ENCODE measurements around the gene MAP3K7CL.
A peak's percentile ranks its signal among the peaks of the same experiment; 100 is the strongest.

Gene MAP3K7CL, protein sequence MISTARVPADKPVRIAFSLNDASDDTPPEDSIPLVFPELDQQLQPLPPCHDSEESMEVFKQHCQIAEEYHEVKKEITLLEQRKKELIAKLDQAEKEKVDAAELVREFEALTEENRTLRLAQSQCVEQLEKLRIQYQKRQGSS

DNA sequence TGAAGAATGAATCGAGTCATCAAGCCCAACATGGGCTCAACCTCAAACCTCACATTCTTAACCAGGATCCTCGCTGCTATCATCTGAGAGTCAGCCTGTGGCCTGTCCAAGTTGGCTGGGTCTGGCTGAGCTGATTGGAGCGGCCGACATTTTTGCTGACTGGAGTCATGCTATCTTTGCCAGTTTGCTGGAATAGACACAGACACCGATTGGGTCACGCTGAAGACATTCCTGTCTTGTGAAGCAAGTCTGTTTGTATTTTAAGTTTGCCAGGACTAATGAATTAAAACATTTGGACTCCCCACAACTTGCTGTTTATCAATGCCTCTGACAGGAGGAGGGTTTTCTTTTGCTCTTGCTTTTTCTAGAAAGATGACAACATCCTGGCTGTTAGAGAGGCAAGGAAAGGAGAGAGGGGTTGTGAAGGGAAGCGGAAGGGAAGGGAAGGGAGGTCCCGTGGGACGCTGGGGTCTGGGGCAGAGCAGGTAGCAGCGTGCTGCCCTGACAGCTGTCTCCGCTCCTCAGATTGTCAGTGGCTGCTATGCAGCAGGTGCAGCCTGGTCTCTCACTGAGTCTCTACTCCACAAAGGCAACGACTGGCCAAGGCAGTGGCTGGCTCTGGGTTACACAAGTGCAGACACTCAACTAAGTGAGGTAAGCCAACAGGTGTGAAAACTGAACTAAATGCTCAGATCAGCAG lies at the start of gene MAP3K7CL:
TSS of gene MAP3K7CL (plus strand) at position 375 of the 700 bp plus-strand sequence. CDS start 2,701 bp downstream, outside the sequence.
- DNase-seq, result no peak

GRCh38 chr21:29082046-29082815 lies 48.2 kb upstream of the MAP3K7CL start:
- no peak for DNase-seq

- no peak for DNase-seq
These were observed 47.1 kb upstream of the MAP3K7CL start for GRCh38 chr21:29083306-29083705.

GRCh38 chr21:29084372-29084771 lies 46.1 kb upstream of the MAP3K7CL start:
- no peak for DNase-seq

GRCh38 chr21:29085106-29085752 lies 45.2 kb upstream of the MAP3K7CL start:
- no peak for DNase-seq

- DNase-seq, result no peak
These were observed 39.4 kb upstream of the MAP3K7CL start for GRCh38 chr21:29091033-29091432.

GRCh38 chr21:29092102-29092959 lies 38.1 kb upstream of the MAP3K7CL start:
- DNase-seq, result no peak

GRCh38 chr21:29096218-29097015 lies 34.0 kb upstream of the MAP3K7CL start:
- no peak for DNase-seq

DNA sequence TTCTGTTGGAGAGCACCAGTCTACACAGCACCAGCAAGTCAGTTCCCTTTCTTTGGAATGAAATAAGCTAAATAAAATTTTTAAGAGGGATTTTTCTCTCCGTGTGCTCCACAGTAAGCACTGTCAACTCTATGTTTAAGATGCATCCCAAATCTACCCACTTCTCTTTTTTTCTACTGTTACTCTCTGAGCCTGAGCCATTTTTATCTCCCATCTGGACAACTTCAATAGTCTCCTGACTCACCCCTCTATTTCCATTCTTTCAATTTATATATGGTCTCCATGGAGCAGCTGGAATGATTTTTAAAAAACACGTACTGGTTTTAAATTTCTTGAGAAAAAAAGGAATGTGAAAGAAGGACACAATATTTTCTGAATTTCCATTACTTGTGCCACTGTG lies 32.3 kb upstream of the MAP3K7CL start:
- DNase-seq, result no peak

DNA sequence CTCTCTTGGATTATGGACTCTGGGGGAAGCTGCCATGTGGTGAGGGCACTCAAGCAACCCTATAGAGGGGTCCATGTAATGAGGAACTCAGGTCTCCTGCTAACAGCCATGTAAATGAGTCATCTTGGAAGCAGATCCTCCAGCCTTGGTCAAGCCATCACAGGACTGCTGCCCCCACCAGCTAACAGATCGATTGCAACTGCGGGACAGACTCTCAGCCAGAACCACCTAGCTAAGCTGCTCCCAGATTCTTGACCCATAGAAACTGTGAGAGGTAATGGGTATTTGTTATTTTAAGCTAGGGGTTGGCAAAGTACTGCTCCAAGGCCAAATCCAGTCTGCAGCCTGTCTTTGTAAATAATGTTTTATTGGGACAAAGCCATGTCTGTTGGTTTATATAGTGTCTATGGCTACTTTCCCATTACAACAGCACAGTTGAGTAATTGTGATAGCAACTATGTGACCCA lies 27.6 kb upstream of the MAP3K7CL start:
- no peak for DNase-seq

GRCh38 chr21:29104239-29104708 lies 26.2 kb upstream of the MAP3K7CL start:
- no peak for DNase-seq

DNA sequence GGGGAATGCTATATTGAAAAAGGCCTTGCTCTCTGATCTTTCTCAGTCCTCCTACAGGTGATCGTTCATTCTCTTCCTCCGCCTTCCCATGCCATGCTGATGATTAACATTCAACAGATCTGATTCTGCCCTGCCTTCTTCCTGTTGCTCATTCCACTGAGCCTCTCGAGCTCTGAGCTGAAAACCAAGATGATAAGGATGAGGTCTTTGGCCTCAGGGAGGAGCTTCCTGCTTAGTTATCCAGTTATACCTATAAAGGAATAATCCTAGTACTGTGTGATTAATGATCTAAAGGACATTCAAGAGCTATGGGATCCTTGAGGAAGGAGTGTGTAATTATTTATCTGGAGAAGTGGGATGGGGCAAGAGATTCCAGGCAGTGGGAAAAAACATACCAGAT lies 25.2 kb upstream of the MAP3K7CL start:
- DNase-seq, result no peak

- DNase-seq, result peak; percentile 22
These were observed 15.5 kb upstream of the MAP3K7CL start for GRCh38 chr21:29114765-29115500.

- no peak for DNase-seq
These were observed 14.5 kb upstream of the MAP3K7CL start for GRCh38 chr21:29115899-29116298.

DNA sequence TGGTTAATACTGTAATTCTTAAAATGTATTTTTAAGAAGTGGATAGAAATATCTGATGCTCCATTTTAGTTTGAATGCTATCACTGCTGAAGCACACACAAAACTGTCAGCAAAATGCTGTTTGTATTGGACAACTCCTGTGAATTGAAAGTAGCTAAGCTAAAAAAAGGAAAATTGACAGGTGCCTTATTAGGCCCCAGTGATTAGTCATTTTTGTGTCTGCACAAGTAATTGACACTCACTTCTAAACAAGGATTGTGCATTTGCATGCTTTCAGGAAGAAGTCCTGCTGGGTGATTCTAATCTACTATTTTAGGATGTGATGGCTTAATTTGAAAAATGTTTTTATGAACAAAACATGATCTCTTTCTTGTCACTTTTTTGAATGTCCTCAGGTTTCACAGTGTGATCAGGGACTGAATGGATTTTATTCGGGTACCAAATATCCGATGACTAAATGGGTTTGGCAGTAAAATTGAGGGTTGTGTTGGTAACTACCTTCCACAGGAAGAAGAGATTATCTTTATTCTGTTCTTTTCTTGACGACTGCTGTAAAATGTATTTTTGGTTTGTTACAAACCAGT lies 13.0 kb upstream of the MAP3K7CL start:
- DNase-seq, result no peak

DNA sequence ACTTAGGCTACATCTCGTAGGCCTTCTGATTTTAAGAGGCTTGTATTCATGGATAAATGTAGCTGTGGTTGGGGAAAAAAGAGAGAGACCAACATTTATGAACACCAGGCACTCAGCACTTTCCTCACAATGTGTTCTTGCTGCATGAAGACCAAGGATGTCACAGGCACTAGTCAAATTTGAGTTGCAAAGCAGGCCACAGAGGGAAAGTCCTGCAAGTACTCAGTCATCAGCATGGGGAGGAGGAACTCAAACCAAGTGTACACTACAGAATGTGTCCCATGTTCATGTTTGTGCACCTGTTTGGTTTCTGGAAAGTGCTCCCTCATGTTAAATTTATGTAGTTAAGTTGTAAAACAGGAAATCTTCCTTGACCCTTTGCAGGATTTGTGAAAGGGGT lies 8.7 kb upstream of the MAP3K7CL start:
- DNase-seq, result no peak

- no peak for DNase-seq
These were observed 5.8 kb upstream of the MAP3K7CL start for GRCh38 chr21:29124645-29125044.

- DNase-seq, result no peak
These were observed 5.3 kb upstream of the MAP3K7CL start for GRCh38 chr21:29125191-29125590.

DNA sequence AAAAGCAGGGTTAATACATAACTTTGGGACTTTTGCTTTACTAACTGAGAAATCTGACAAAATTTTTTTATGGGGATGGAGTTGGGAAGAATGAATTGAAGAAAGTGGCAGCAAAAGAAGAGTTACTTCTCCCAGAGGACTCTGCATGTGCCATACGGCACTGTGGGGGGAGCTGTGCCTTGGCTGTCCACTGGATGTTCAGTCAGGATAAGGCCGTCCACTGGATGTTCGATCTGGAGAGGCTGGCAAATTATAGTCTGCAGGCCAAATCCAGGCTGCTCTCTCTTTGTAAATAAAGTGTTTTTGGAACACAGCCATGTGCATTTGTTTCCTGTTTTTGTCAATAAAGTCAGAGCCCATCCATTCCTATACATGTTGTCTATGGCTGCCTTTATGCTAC lies 4.5 kb upstream of the MAP3K7CL start:
- DNase-seq, result no peak

- DNase-seq, result no peak
These were observed 2.8 kb downstream of the MAP3K7CL start for GRCh38 chr21:29133241-29133640.

Measured in NCI-H2227 treated with DMSO at 0.1 percent for 48 hours (cell line).